Measurements from ENCODE around the gene BFSP1. TPM values are rescaled to one million over a fixed set of nuclear protein-coding genes. Genes with fewer than 3 reads are reported as not detected.

The BFSP1 gene
- 1.0 TPM for total RNA-seq

DNA sequence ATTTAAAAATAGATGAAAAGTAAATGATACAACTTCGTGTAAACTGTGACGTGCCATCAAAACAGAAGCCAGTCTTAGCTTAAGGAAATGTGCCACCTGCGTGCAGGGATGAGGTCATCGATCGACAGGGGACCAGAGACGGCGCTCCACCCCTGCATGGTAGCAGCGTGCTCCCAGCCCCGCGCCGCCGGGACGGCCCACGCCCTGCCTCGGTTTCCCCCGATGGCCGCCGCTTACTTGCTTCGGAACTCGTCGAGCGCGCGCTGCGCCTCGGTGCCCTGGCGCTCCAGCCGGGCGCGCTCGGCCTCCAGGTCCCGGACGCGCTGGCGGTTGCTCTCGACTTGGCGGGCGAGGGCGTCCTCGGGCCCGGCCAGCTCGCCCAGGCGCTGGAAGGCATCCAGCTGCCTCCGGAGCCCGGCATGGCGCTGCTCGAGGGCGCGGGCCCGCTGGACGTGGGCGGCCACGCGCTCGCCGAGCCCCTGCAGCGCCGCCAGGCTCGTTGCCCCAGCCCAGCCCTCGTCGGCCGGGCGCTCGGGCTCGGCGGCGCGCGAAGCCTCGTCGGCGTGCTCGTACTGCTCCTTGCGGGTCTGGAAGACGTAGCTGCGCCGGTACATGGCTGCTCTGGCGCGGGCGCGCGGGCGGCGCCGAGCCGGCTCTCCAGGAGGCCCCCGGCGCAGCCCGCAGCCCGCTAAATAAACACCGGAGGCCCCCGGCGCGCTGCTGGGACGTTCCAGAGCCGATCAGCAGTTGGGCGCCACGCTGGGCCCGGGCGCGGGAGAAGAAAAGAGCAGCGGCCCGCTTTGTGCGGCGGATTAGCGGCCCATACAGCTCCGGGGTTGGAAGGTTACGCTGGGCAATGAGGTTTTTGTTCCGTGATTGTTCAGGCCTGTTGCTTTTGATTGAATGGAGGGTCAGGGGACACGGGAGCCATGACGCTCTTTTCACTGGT lies at the start of gene BFSP1:
Gene BFSP1 (minus strand): TSS at position 664 of the 949 bp plus-strand sequence. CDS start 50 bp downstream, at position 614.
- Histone ChIP-seq H3K9me3 (ENCODE audit: control insufficient read depth in 3 of 3, low read length in 3 of 3) (no peaks in the 10 kb centered on the region), H3K27ac (ENCODE audit: low read depth, low read length) (no peak within 1 kb of the TSS), H3K27me3 (ENCODE audit: control insufficient read depth in 3 of 3, insufficient read depth in 3 of 3, low read length in 3 of 3) (peaks cover 0 to 4% (median 0%) of the 10 kb centered on the region in 3 donors), H3K4me1 (ENCODE audit: control insufficient read depth in 3 of 3, insufficient read depth in 3 of 3, low read length in 3 of 3) (peaks cover 0 to 4% (median 4%) of the 10 kb centered on the region in 3 donors), H3K36me3 (ENCODE audit: control insufficient read depth in 3 of 3, insufficient read depth in 3 of 3, low read length in 3 of 3) (no peaks in the 10 kb centered on the region), H3K4me3 (ENCODE audit: low read length in 3 of 3) (peak within 1 kb of the TSS; percentile 62 to 78 (median 74)), H3K9ac (ENCODE audit: low read depth in 1 of 3, low read length in 3 of 3) (peak within 1 kb of the TSS; percentile 20 to 72 (median 53))

DNA sequence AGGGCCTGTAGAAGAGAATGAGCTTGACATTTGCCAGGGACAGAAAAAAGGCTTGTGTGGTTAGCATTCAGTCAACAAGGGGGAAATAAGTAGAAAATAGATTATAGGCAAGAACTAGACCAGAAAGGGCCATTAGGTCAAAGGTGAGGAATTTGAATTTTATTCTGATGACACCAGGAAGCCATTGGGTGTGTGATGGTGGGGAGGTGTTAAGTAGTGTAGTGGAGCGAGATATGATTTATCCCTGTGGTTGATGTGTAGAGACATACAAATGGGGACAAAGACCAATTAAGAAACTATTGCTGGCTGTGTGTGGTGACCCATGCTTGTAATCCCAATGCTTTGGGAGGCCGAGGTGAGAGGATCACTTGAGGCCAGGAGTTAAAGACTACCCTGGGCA lies 49.7 kb upstream of the BFSP1 start:
- Histone ChIP-seq H3K27me3 (ENCODE audit: control insufficient read depth in 3 of 3, insufficient read depth in 3 of 3, low read length in 3 of 3) (no peaks in the 10 kb centered on the region), H3K4me3 (ENCODE audit: low read length in 3 of 3) (no peak overlapping the region), H3K9me3 (ENCODE audit: control insufficient read depth in 3 of 3, low read length in 3 of 3) (no peaks in the 10 kb centered on the region), H3K9ac (ENCODE audit: low read depth in 1 of 3, low read length in 3 of 3) (no peak overlapping the region), H3K27ac (ENCODE audit: low read depth, low read length) (no peak overlapping the region), H3K4me1 (ENCODE audit: control insufficient read depth in 3 of 3, insufficient read depth in 3 of 3, low read length in 3 of 3) (peaks cover 0 to 3% (median 0%) of the 10 kb centered on the region in 3 donors), H3K36me3 (ENCODE audit: control insufficient read depth in 3 of 3, insufficient read depth in 3 of 3, low read length in 3 of 3) (peaks cover 0 to 4% (median 0%) of the 10 kb centered on the region in 3 donors)

DNA sequence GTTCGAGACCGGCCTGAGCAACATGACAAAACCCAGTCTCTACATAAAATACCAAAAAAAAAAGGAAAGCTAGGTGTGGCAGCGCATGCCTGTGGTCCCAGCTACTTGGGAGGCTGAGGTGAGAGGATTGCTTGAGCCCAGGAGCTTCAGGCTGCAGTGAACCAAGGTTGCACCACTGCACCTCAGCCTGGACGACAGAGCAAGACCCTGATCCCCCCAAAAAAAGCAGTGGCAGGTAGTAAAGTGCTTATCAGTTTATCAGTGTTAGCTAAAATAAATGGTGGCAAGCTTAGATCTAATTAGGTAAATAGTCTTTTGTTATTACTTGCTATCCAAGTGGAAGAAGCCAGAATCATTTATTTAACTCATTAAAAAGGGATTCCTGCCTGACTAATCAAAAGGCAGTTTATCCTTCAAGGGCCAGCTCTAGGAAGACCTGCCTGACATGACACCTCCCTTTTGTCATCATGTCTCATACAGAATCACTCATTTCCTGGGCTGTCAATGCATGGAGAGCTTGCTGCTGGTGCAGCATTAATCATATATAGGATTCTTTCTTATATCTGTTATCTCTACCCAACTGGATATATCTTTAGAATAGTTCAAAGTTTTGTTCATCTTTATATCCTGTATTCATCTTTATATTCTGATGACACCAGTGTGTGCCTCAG lies 48.3 kb upstream of the BFSP1 start:
- Histone ChIP-seq H3K36me3 (ENCODE audit: control insufficient read depth in 3 of 3, insufficient read depth in 3 of 3, low read length in 3 of 3) (peaks cover 0 to 4% (median 0%) of the 10 kb centered on the region in 3 donors), H3K9ac (ENCODE audit: low read depth in 1 of 3, low read length in 3 of 3) (no peak overlapping the region), H3K27me3 (ENCODE audit: control insufficient read depth in 3 of 3, insufficient read depth in 3 of 3, low read length in 3 of 3) (no peaks in the 10 kb centered on the region), H3K9me3 (ENCODE audit: control insufficient read depth in 3 of 3, low read length in 3 of 3) (no peaks in the 10 kb centered on the region), H3K27ac (ENCODE audit: low read depth, low read length) (no peak overlapping the region), H3K4me1 (ENCODE audit: control insufficient read depth in 3 of 3, insufficient read depth in 3 of 3, low read length in 3 of 3) (peaks cover 0 to 3% (median 0%) of the 10 kb centered on the region in 3 donors), H3K4me3 (ENCODE audit: low read length in 3 of 3) (no peak overlapping the region)

DNA sequence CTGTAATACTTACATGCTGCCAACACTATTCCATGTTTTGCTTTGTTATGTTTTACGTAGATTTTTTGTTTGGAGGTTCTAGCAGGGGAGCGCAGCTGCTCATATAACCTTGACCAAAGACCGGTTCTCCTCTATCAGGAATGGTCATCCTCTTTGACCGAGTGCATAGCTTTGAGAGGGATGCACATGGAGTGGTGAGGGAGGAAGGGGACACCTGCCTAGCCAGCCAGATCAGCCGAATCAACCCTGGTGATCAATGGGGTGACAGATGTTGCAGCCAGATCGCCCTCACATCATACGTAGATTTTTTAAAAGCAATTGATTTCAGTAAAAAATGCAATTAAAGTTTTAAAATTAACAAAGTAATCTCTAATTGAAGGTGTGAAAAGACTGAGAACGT lies 45.0 kb upstream of the BFSP1 start:
- Histone ChIP-seq H3K4me1 (ENCODE audit: control insufficient read depth in 3 of 3, insufficient read depth in 3 of 3, low read length in 3 of 3) (peaks cover 0 to 21% (median 3%) of the 10 kb centered on the region in 3 donors), H3K36me3 (ENCODE audit: control insufficient read depth in 3 of 3, insufficient read depth in 3 of 3, low read length in 3 of 3) (peaks cover 0 to 4% (median 0%) of the 10 kb centered on the region in 3 donors), H3K4me3 (ENCODE audit: low read length in 3 of 3) (no peak overlapping the region), H3K27me3 (ENCODE audit: control insufficient read depth in 3 of 3, insufficient read depth in 3 of 3, low read length in 3 of 3) (no peaks in the 10 kb centered on the region), H3K9me3 (ENCODE audit: control insufficient read depth in 3 of 3, low read length in 3 of 3) (no peaks in the 10 kb centered on the region), H3K27ac (ENCODE audit: low read depth, low read length) (no peak overlapping the region), H3K9ac (ENCODE audit: low read depth in 1 of 3, low read length in 3 of 3) (no peak overlapping the region)

DNA sequence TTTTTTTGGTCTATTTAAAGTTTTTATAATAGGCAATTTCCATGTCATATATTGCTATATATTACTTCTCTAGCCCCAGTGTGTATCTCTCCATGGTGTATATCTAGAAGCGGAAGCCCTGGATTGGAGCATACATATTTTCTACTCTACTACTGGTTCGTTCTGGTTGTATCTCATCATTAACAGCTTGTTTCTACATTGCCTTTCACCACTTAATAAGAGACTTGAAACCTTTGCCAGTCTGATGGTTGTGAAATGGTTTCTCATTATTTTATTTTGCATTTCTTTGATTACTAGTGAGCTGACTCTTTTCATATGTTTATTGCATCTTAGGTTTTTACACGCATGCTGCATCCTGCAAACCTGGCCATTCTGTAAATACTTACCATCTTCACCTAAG lies 42.3 kb upstream of the BFSP1 start:
- Histone ChIP-seq H3K36me3 (ENCODE audit: control insufficient read depth in 3 of 3, insufficient read depth in 3 of 3, low read length in 3 of 3) (peaks cover 0 to 4% (median 0%) of the 10 kb centered on the region in 3 donors), H3K27ac (ENCODE audit: low read depth, low read length) (no peak overlapping the region), H3K9me3 (ENCODE audit: control insufficient read depth in 3 of 3, low read length in 3 of 3) (no peaks in the 10 kb centered on the region), H3K4me1 (ENCODE audit: control insufficient read depth in 3 of 3, insufficient read depth in 3 of 3, low read length in 3 of 3) (peaks cover 7 to 28% (median 11%) of the 10 kb centered on the region in 3 donors), H3K27me3 (ENCODE audit: control insufficient read depth in 3 of 3, insufficient read depth in 3 of 3, low read length in 3 of 3) (no peaks in the 10 kb centered on the region), H3K9ac (ENCODE audit: low read depth in 1 of 3, low read length in 3 of 3) (no peak overlapping the region), H3K4me3 (ENCODE audit: low read length in 3 of 3) (no peak overlapping the region)

DNA sequence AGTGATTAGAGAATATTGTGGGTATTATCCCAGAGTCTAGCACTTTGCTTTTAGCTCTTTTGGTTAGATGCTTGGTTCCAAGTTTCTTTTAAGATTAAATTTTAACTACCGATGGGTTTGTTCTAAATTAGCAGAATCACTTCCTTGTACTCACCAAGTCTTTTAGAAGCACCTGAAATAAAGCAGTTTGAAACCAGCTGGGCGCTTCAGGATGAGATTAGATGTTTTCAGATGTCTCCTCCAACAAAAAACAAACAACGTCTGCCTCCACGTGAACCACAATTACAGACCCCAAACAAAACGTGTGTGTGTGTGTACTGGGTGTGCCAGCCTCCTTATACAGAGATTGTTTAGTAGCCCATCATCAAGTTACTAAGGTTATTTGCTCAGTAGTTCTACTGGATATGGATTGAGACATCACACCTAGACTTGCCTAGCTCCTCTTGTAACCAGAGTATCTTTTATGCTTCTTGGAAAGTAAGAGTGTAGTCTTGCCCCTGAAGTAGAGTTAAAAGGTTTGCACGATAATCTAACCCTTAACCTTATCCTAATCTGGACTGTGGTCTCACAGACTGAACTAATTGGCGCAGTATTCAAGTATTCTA lies 41.0 kb upstream of the BFSP1 start:
- no peaks in the 10 kb centered on the region for H3K27me3 ChIP-seq (ENCODE audit: control insufficient read depth in 3 of 3, insufficient read depth in 3 of 3, low read length in 3 of 3)
- no peaks in the 10 kb centered on the region for H3K9me3 ChIP-seq (ENCODE audit: control insufficient read depth in 3 of 3, low read length in 3 of 3)
- H3K9ac ChIP-seq (ENCODE audit: low read depth in 1 of 3, low read length in 3 of 3): peak overlapping the region in 1 of 3 donors; percentile 96
- H3K36me3 ChIP-seq (ENCODE audit: control insufficient read depth in 3 of 3, insufficient read depth in 3 of 3, low read length in 3 of 3): peaks cover 0 to 4% (median 0%) of the 10 kb centered on the region in 3 donors
- no peak overlapping the region for H3K27ac ChIP-seq (ENCODE audit: low read depth, low read length)
- H3K4me3 ChIP-seq (ENCODE audit: low read length in 3 of 3): peak overlapping the region in 1 of 3 donors; percentile 40
- H3K4me1 ChIP-seq (ENCODE audit: control insufficient read depth in 3 of 3, insufficient read depth in 3 of 3, low read length in 3 of 3): peaks cover 11 to 32% (median 18%) of the 10 kb centered on the region in 3 donors

DNA sequence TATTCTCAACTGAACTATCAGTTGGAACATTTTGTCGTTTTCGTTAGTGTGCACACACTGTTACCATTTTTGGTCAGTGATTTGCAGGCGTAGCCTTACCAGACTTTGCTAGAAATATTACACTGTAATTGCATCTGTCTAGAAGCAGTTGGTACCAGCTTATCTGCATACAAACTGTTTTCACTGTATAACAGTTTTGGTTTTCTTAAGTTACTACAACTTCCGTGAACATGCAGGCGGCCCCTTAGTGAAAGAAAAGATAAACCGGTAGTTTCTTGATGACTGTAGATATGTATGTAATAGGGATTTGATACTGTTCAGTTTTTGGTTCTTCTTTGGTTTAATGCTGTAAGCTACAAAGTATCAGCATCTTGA lies 40.0 kb upstream of the BFSP1 start:
- H3K36me3 ChIP-seq (ENCODE audit: control insufficient read depth in 3 of 3, insufficient read depth in 3 of 3, low read length in 3 of 3): peaks cover 0 to 2% (median 0%) of the 10 kb centered on the region in 3 donors
- H3K27me3 ChIP-seq (ENCODE audit: control insufficient read depth in 3 of 3, insufficient read depth in 3 of 3, low read length in 3 of 3): no peaks in the 10 kb centered on the region
- H3K4me1 ChIP-seq (ENCODE audit: control insufficient read depth in 3 of 3, insufficient read depth in 3 of 3, low read length in 3 of 3): peaks cover 11 to 29% (median 18%) of the 10 kb centered on the region in 3 donors
- peak overlapping the region; percentile 83 to 97 (median 89) for H3K4me3 ChIP-seq (ENCODE audit: low read length in 3 of 3)
- H3K27ac ChIP-seq (ENCODE audit: low read depth, low read length): no peak overlapping the region
- peak overlapping the region; percentile 88 to 96 (median 90) for H3K9ac ChIP-seq (ENCODE audit: low read depth in 1 of 3, low read length in 3 of 3)
- H3K9me3 ChIP-seq (ENCODE audit: control insufficient read depth in 3 of 3, low read length in 3 of 3): no peaks in the 10 kb centered on the region

DNA sequence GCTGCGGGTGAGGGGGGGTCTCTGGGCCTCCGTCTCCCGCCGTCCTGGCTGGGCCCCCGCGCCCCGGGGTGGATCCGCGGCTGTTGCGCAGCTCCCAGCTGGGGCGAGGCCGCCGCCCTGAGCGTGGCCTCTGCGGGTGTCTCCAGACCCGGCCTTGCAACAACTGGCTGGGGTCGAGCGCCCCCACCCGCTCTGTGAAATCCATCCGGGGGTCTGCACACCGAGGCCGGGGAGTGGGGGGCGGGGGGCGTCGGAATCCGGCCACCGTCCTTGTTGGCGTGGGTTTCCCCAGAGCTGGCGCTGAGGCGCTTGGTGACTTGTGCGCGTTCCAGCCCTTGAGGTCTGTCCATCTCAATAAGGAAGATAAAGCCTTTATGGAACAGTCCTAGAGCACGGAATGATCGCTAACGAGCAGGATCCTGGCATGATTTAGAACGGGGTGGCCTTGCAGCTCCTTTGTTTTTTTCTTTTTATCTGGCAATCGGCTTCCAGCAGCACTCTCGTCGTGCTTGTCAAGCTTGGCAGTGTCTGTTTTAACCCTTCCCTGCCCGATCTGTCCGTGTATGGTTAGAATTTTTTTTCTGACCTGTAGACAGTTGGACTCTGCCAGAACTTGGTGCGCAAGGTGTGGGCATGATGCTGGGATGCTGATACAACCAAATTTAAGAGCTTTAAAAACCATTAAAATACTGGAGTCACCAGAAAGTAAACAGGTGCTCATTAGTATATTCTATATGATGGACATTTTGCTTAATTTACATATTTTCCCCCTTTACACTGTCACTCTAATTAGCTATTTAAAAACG lies 39.4 kb upstream of the BFSP1 start:
- Histone ChIP-seq H3K9ac (ENCODE audit: low read depth in 1 of 3, low read length in 3 of 3) (peak overlapping the region; percentile 88 to 96 (median 90)), H3K4me1 (ENCODE audit: control insufficient read depth in 3 of 3, insufficient read depth in 3 of 3, low read length in 3 of 3) (peaks cover 11 to 29% (median 18%) of the 10 kb centered on the region in 3 donors), H3K27ac (ENCODE audit: low read depth, low read length) (peak overlapping the region; percentile 96), H3K36me3 (ENCODE audit: control insufficient read depth in 3 of 3, insufficient read depth in 3 of 3, low read length in 3 of 3) (no peaks in the 10 kb centered on the region), H3K9me3 (ENCODE audit: control insufficient read depth in 3 of 3, low read length in 3 of 3) (no peaks in the 10 kb centered on the region), H3K4me3 (ENCODE audit: low read length in 3 of 3) (peak overlapping the region; percentile 83 to 97 (median 89)), H3K27me3 (ENCODE audit: control insufficient read depth in 3 of 3, insufficient read depth in 3 of 3, low read length in 3 of 3) (no peaks in the 10 kb centered on the region)

All from skeletal muscle tissue (tissue), 4 donors.